HCT116 (cell line): Measurements from ENCODE around the gene PHGDH.

ENCODE experiments used
- CTCF ChIP-seq, 3 experiments: fragments of 200-600 bp in 1 of 3; sonication (generic) in 1 of 3; IDR thresholded peaks in 2 of 3; conservative IDR thresholded peaks in 1 of 3; 2 replicates each; pipeline ENCODE4 v1.5.1; 2012 to 2017; ENCODE audit warnings: low read depth in 2 of 3, low read length in 2 of 3, antibody characterized with exemption in 1 of 3, borderline replicate concordance in 1 of 3, control low read depth in 1 of 3, mild to moderate bottlenecking in 1 of 3, mixed read lengths in 1 of 3, mixed run types in 1 of 3, moderate library complexity in 1 of 3; ENCODE audit not compliant: insufficient read depth in 1 of 3
- JUND ChIP-seq: IDR thresholded peaks from 2 replicates; pipeline ENCODE4 v1.6.1; 2012
- POLR2AphosphoS5 ChIP-seq: IDR thresholded peaks from 2 replicates; pipeline ENCODE4 v1.6.1; 2011; ENCODE audit warnings: mild to moderate bottlenecking, low read depth, low read length, moderate library complexity

GRCh38 chr1:119739150-119739549, 27.4 kb downstream of the PHGDH start:
- TF ChIP-seq CTCF (IDR thresholded peaks at IDR 0.05 in 2 of 3, conservative IDR thresholded peaks at IDR 0.05 in 1 of 3; ENCODE audit: borderline replicate concordance in 1 of 3, insufficient read depth in 1 of 3, low read depth in 2 of 3, low read length in 2 of 3), result no peak
- TF ChIP-seq POLR2AphosphoS5, result no peak
- TF ChIP-seq JUND, result no peak
